Nucleus accumbens (tissue), 56 donors: ENCODE measurements around the gene BACE1.
"Not testable (repeated sequence)": the region's sequence is repeated elsewhere in the genome, so short reads cannot be mapped to it uniquely, and the experiment has no call there.

Source experiments
- DNase-seq, 56 donors: peaks; one replicate each; lab custom pipeline; 2025; lab: John Stamatoyannopoulos, UW

Gene BACE1

DNA sequence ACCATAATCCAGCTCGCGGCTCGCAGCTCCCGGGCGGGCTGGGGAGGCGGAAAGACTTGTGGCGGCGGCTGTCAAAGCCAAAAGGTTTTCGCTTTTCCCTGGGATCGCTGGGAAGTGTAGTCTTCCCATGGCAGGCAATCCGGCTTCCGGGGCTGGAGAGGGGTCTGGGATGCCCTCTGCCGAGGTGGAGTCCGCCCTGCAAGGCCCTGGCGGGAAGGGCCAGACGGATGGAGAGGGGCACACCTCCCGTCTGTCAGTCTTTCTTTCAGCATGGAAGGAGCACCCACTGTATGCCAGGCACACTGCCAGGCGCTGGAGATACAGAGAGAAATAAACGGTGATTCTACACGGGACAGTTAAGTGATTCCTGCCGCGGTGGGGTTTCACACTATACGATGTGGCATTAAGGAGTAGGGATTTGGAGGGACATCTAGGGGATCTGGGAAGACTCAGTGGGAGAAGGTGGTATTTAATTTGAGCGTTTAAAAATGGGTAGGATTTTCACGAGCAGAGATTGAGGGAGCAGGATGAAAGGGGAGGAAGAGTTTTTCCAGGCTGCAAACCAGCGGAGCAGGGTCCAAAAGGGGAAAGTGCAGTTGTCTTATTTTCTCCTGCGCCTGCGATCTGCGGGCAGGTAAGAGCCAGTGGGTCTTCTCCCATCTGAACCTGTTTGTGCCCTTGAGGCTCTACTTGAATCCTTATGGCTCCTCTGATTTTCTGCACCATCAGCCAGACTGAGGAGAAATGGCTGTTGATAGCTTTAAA lies at the start of gene BACE1:
TSS of gene BACE1 (minus strand) at position 60 of the 765 bp plus-strand sequence. CDS start 461 bp downstream, outside the sequence.
- peak in 55 of 56 donors; percentile 46 to 94 (median 83) for DNase-seq

DNA sequence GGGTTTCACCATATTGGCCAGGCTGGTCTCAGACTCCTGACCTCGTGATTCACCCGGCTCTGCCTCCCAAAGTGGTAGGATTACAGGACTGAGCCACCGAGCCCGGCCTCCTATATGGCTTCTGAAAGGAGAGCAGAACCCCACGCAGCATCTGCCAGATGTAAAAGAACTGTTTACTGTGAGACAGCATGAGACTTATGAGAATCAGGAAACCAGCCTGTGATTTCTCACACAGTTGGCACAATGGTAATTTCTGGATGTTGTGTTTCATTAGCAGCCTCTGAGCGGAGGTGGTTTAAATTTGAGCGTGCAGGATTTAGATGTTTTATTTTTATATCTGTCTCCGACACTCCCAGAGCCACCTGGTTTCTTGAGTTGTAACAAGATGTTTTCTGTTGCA lies 45.4 kb upstream of the BACE1 start:
- peak in 11 of 56 donors; percentile 4 to 54 (median 24) for DNase-seq

DNA sequence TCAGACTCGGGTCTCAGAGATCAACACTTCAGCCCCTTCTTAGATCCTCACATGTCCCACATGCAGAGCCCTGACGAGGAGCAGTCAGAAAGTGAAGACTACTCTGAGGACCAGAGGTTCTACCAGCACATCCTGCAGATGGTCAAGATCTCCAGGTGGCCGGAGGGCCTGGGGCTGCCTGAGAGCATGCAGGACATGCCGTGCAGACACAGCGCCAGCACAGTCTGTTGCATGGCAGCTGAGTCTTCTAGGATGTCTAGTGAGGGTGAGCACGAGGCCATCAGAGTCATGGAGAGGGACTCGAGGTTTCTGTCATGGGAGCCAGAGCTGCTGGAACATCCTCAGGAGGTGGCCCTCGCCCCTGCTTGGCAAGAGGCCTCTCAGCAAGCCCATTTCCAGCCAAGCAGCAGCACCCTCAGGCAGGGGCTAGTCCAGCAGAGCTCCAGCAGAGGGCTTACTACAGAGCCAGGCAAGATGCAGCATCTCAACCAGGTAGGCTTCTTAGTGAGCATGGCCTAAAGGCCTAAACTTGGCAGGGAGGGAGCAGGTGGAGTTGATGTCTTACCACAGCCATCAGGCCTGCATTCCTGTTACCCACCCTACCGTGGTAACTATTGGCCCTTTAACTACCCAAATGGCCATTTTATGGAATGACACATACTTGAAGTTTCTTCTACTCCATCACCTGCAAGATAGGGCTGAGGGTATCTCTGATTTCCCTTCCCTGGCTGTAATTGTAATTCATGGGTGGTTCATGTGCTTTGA lies 40.3 kb upstream of the BACE1 start:
- no peak for DNase-seq

DNA sequence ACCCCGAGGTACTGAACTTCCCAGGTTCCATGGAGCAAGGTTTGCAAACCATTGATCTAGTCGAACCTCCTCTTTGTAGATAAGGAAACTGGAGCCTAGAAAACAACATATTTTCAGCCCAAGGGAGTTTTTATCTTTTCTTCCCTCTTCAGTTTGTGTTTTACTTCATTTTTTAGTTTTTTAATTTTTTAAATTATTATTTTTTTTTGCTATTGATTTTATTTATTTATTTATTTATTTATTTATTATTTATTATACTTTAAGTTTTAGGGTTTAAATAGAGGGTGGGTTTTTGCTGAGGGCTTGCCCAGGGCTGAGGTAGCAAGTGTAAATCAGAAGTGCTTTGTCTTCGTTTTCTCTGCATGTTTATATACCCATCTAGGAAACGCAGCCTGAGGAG lies 38.5 kb upstream of the BACE1 start:
- DNase-seq, result no peak

DNA sequence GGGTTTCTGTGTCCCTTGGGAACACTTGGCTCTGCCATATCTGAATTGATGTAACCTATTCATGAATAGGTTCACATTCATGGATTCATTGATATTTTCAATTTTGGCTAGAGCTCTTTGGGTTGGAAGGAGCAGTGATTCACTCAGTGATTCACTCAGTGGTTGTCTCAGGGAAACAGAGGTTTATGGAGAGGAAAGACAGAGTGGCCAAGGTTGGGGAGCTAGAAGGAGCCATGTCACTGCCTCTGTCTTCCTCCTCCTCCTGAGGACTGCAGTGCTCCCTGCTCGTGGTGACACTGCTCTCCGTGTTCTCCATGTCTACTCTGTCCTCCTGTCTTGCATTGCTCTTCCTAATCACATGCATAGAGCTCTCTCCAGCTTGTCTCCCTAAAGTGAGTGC lies 29.0 kb upstream of the BACE1 start:
- DNase-seq, result no peak

DNA sequence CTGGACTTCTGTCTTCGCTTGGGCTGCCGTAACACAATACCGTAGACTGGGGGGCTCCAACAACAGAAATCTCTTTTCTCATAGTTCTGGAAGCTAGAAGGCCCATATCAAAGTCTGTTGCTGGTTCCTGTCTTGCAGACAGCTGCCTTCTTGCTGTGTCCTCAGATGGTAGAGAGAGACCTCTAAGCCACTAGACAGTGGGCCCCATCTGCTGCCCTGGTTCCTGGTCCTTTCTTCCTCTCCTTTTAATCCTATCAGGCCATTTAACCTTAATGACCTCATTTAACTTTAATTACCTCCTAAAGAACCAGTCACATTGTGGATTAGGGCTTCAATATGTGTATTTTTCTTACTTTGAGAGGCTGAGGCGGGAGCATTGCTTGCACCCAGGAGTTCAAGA lies 21.0 kb upstream of the BACE1 start:
- no peak for DNase-seq

DNA sequence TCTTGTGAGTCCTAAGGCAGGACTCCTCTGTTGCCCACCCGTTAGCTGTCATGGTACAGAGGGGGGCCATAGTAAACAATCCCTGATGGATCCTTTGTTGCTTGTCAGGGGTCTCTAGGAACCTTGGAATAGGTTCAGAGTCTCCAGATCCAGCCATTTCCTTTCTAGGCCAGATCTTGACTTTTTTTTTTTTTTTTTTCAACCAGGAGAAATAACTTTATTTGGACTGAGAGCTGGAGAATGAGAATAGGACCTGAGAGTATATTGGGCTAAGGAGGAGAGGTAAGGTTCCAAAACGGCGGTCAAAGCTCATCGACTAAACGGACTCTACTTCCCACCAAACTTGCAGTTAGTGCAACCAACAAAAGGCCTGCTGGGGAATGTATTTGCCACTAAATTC lies 19.3 kb upstream of the BACE1 start:
- no peak for DNase-seq

DNA sequence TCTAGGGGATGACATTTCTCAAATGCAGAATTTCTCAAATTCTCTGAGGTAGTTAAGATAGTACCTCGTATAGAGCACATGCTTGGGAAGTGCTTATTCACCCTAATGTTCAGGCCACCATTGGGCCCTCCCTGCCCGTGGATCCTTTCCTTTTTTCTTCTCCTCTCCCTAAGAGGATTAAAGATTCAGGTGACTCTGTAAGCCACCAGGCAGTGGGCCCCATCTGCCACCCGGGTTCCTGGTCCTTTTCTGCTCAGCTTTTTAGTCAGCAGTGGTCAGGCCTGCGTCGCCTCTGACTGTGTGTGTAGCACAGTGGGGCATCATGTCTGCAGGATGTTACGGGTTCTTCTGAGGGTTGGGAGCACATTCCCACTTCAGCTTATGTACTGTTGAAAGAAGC lies 18.8 kb upstream of the BACE1 start:
- no peak for DNase-seq

DNA sequence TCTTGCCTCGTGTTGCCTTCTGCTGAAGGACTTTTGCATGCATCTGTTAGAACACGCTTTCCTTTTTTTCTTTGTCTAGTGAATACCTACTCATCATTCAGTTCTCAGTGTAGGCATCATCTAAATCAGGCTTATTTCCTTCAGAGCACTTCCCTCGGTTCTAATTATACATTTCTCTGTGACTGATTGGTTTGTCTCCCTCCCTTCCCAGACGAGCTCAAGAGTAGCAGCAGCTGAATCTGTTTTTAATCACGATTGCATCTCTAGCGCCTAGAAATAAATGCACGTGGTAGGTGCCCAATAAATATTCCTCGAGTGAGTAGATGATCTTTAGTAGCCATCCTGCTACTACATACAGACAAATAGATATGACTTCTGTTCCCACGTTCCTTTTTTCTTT lies 17.9 kb upstream of the BACE1 start:
- peak in 4 of 56 donors; percentile 4 to 49 (median 10) for DNase-seq

DNA sequence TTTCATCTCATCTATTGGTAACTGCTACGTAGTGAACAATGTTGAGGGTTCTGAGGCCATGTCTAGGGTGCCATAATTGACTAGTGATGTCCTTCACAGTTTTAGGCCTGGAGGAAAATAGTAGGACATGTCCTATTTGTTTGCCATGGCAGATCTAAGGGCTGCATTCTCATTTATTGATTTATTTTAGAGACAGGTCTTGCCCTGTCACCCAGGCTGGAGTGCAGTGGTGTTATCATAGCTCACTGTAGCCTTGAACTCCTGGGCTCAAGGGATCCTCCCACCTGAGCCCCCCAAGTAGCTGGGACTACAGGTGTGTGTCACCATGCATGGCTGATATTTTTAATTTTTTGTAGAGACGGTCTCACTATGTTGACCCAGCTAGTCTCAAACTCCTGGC lies 16.8 kb upstream of the BACE1 start:
- no peak for DNase-seq

DNA sequence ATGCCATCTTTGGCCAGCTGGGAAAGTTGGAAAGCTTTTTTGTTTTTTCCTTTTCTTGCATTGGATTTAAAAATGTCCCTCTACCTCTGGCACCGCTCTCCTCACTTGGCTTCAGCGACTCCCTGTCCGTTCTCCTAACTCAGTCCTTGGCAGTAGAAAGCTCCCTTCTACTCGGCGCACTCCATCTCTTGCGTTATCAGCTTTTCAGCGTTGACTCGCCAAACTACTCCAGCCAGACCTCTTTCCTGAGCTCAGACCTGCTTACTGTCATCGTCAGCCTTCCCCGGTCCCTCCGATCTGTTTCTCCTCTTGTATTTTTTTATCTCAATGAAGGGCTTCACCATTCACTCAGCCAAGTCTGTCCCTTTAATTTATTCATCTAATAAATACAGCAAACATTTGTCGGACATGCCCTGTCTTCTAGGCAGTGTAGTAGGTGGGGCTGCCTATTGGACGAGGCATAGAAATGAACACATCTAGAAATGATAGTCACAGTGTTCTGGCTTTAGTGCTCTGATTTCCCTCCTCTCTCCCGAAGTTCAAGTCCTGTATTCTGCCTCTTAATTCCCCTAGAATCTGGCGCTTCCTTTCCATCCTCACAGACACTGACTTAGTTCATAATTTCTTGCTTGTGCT lies 12.4 kb upstream of the BACE1 start:
- DNase-seq, result peak in 9 of 56 donors; percentile 26 to 65 (median 44)

DNA sequence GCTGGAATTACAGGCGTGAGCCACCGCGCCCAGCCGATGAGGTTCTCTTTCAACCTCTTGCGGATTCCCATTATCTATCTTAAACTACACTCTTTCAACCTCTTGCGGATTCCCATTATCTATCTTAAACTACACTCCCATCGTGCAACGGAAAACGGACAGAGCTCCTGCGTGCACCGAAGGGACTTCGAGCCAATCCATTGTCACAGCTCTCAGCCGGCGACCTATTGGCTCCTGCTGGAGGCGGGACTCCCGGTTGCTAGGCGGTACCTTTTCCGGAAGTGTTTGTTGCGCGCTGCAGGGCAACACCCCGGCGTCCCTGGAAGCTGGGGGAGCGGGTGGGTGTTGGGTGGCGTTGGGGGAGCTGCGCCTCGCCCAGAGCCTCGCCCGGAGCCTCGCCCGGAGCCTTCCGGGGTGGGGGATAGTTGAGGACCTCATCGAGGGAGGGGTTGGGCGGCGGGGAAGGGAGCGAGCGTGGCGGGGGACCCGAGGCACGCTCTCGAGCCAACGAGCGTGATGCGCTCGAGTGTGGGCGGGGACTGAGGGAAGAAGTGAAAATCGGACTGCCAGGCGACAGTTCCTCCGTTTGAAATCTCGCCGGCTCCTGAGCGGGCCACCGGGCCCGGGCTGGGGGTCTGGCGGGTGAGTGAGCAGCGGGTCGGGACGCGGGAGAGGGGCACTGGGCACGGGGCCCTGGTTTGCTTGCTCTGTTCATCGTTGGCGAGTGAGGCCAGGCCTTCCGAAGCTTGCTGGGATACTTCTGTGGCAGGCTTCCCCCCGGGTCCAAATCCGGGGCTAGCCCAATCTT lies 11.7 kb upstream of the BACE1 start, which contains the start of gene CEP164:
TSS of gene CEP164 (plus strand) at position 288 of the 808 bp plus-strand sequence. CDS start 10,733 bp downstream, outside the sequence.
- DNase-seq, result peak; percentile 75 to 98 (median 93)

DNA sequence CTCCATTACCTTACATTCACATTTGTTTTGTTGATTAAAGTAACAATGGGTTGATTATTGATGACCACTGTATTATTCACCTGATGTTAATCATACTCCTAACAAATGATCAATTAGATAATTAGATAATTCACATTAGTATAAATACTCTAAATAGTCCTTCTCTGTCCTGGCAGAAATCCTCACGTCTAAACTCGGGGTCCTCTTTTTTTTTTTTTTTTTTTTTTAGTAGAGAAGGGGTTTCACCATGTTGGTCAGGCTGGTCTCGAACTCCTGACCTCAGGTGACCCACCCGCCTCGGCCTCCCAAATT lies 11.2 kb upstream of the BACE1 start:
- not testable (repeated sequence) for DNase-seq

DNA sequence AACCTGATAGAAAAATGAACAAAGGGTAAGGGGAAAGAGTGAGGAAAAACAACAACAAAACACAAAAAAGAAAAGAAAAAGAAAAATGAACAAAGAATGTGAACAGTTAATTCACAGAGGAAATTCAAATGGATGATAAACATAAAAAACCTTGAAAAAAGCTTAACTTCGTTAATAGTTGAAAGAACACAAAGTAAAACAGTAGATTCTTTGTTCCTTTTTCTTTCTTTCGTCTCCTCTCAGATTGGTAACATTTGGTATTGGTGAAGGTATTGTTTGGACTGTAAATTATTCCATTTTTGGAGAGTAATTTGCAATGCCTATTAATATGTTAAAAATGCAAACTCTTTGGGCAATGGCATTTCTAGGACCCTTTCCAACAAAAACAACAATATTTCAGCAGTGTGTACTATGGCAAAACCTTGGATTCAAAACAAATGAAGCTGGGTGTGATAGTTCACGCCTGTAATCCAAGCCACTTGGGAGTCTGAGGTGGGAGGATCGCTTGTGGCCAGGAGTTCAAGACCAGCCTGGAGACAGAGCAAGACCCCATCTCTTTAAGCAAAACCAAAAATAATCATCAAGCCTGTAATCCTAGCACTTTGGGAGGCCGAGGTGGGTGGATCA lies 3.3 kb upstream of the BACE1 start:
- DNase-seq, result no peak

DNA sequence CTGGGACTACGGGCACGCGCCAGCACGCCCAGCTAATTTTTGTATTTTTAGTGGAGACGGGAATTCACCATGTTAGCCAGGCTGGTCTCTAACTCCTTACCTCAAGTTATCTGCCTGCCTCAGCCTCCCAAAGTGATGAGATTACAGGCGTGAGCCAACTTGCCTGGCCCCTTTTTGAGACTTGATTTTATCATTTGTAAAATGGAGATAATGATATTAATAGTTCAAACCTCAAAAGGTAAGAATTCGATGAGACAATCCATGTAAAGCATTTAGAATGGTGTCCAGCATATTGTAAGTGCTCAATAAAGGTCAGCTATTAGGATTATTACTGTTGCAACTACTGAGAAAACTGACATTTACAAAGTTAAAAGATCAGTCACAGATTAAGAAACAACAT lies 2.7 kb upstream of the BACE1 start:
- DNase-seq, result no peak

DNA sequence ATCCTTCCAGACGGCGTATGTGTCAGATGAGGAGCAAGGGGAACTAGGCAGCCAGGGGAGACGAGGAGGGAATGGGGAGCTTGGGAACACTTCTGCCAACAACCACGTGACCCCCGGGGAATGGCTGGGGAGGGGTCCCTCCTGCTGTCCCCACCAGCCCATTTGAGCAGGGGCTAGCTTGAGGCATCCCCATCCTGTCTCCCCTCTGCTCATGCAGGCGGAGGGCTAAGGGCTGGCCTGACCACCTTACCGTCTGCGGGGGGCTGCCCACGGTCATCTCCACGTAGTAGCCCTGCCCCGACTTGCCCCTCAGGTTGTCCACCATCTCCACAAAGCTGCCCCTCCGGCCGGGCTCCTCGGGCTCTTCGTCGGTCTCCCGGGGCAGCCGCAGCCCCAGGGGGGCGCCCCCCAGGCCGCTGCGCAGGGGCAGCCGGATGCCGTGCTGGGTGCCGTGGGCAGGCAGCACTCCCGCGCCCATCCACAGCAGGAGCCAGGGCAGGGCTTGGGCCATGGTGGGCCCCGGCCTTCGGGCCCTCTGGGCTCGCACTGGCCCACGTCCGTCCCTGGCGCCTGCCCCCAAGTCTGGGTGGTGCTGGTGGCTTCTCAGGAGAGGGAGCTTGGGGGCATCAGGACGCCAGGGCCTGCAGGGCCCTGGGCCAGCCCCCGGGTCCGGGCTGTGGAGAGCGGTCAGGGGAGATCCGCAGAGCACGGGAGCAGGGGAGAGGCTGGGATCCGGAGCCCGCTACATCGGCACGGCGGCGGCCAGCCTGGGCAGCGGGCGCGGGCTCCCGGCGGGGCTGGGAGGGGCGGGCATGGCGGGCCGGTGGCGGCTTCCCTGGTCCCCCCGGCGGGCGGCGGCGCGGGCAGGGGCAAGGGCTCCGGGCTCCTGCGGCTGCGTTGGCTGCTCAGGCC lies 515 bp downstream of the BACE1 start:
- DNase-seq, result peak in 2 of 56 donors; percentile 11 to 45

DNA sequence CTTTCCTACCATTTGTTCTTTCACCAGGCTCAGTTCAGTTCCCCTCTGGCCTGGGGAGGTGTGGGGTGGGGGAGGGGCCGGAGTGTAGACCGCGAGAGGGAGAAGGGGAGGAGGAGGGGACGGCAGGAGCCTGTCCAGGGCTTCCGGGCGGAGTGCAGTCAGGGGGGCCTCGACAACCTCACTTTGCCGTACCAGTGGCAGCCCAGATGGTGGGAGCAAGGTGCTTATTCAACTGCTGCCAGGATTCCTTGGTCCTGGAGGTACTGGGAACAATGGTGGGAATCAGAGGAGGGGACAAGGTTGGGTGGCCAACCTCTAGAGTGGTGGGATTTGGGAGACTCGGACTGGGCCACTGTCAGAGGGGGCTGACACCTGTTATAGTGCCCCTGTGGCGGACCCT lies 1.2 kb downstream of the BACE1 start:
- DNase-seq, result peak in 1 of 56 donors; percentile 5

DNA sequence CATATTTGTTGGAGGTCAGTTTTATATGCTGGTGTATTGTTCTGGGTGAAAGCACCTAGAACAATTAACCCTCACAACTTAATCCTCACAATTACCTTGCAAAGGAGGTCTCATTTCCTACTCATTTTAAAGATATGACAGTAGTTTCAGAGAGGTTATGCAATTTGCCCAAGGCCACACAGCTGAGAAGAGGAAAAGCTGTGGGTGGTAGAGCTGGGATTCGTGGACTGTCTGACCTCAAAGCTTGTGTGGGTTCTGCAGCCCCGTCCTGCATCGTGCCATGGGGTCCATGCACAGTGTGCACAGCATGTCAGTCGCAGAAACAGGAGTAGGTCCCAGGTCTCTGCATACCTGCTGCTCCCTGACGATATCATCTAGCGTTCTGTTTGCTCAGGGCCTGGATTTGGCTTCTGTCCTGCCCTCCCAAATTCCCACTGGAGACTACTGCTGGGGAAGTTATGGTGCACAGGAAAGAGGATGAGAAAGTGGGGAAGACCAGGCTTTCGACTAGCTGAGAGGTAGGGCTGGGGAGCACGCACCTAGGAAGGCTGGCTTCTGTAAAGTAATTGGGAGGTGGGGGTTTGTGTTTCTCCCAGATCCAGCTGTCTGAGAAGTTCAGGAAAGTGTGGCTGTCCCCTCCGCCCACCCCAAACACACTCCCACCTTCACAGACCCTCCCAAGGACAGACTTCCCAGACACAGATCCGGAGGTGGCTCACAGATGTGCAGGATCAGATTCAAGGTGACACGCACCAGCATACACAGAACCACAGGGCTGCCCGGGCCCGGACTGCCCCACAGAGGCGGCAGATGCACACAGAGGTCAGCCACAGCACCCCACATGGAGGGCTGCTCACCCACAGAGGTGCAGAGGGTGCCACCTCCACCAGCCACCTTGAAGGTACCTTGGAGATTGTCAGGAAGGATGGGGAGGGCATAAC lies 2.0 kb downstream of the BACE1 start:
- no peak for DNase-seq
